Tongue (tissue), 2 donors: ENCODE data around the gene GPD1. TPM values are rescaled to one million over a fixed set of nuclear protein-coding genes. Genes with fewer than 3 reads are reported as not detected.

ENCODE experiments used
- DNase-seq: peaks from one replicate; pipeline ENCODE4 v3.0.0-alpha.2; 2015
- total RNA-seq: library from RNA; depleted of rRNA; stranded (reverse); fragments of >200 nt; gene quantifications from one replicate; pipeline ENCODE4 v1.2.3, GENCODE V29; 2014

The GPD1 gene
- total RNA-seq, 1 donor from 2014 or later: 222 TPM

- peak; percentile 47 for DNase-seq
Measured at GRCh38 chr12:50101663-50102062, 2.1 kb upstream of the GPD1 start.

- no peak for DNase-seq
Measured at GRCh38 chr12:50102131-50102531, 1.7 kb upstream of the GPD1 start.

GRCh38 chr12:50102646-50103309 lies 1.0 kb upstream of the GPD1 start:
- DNase-seq: no peak

GRCh38 chr12:50103351-50103750 lies 457 bp upstream of the GPD1 start:
- DNase-seq: no peak

- DNase-seq: peak; percentile 67
Measured at GRCh38 chr12:50104417-50105366, 884 bp downstream of the GPD1 start.

- DNase-seq: no peak
Measured at GRCh38 chr12:50105913-50106450, 2.2 kb downstream of the GPD1 start.

- DNase-seq: no peak
Measured at GRCh38 chr12:50106907-50107306, 3.1 kb downstream of the GPD1 start.

- DNase-seq: no peak
Measured at GRCh38 chr12:50107416-50108268, 3.8 kb downstream of the GPD1 start.

- DNase-seq: no peak
Measured at GRCh38 chr12:50109319-50109718, 5.5 kb downstream of the GPD1 start.

GRCh38 chr12:50110127-50110761 lies 6.4 kb downstream of the GPD1 start:
- DNase-seq: no peak

GRCh38 chr12:50110762-50111351 lies 7.0 kb downstream of the GPD1 start:
- peak; percentile 70 for DNase-seq

- DNase-seq: no peak
Measured at GRCh38 chr12:50111395-50111692, 7.5 kb downstream of the GPD1 start.

GRCh38 chr12:50111693-50112455 lies 8.1 kb downstream of the GPD1 start, which contains the start of gene COX14:
COX14 (plus strand) TSS chr12:50112236; CDS start chr12:50120044, 7,808 bp downstream.
- DNase-seq: peak; percentile 100

- DNase-seq: no peak
Measured at GRCh38 chr12:50112456-50113218, 8.8 kb downstream of the GPD1 start.

- DNase-seq: peak; percentile 35
Measured at GRCh38 chr12:50117057-50117622, 13.3 kb downstream of the GPD1 start.

- no peak for DNase-seq
Measured at GRCh38 chr12:50119387-50119786, 15.6 kb downstream of the GPD1 start.

- no peak for DNase-seq
Measured at GRCh38 chr12:50120521-50120920, 16.7 kb downstream of the GPD1 start.

GRCh38 chr12:50120953-50121352 lies 17.1 kb downstream of the GPD1 start:
- DNase-seq: no peak

- DNase-seq: no peak
Measured at GRCh38 chr12:50121641-50122040, 17.8 kb downstream of the GPD1 start.
